Limb (tissue), 2 donors: Measurements from ENCODE around the gene PXMP2.
A peak's percentile ranks its signal among the peaks of the same experiment; 100 is the strongest.

Experiments
- DNase-seq, 2 donors: peaks; one replicate each; pipeline ENCODE4 v3.0.0-alpha.2; 2016; ENCODE audit errors: extremely low spot score in 2 of 2

The PXMP2 gene

GRCh38 chr12:132723015-132723763 is 35.8 kb downstream of the PXMP2 start:
- DNase-seq, result no peak

GRCh38 chr12:132723764-132724140 is 36.4 kb downstream of the PXMP2 start:
- DNase-seq, result no peak

- peak; percentile 46 to 58 for DNase-seq
Measured at GRCh38 chr12:132724506-132725241, 37.3 kb downstream of the PXMP2 start.

- no peak for DNase-seq
Measured at GRCh38 chr12:132726386-132726785, 39.0 kb downstream of the PXMP2 start.

GRCh38 chr12:132727091-132727794 is 39.9 kb downstream of the PXMP2 start:
- DNase-seq, result no peak

- DNase-seq, result no peak
Measured at GRCh38 chr12:132728502-132728901, 41.1 kb downstream of the PXMP2 start.

- no peak for DNase-seq
Measured at GRCh38 chr12:132729541-132730320, 42.3 kb downstream of the PXMP2 start.

GRCh38 chr12:132730353-132730752 is 43.0 kb downstream of the PXMP2 start:
- DNase-seq, result no peak

GRCh38 chr12:132731574-132731973 is 44.2 kb downstream of the PXMP2 start:
- no peak for DNase-seq

GRCh38 chr12:132734206-132734605 is 46.8 kb downstream of the PXMP2 start:
- DNase-seq, result no peak

- no peak for DNase-seq
Measured at GRCh38 chr12:132735496-132735895, 48.1 kb downstream of the PXMP2 start.

GRCh38 chr12:132736378-132736777 is 49.0 kb downstream of the PXMP2 start:
- DNase-seq, result no peak

GRCh38 chr12:132736913-132737312 is 49.5 kb downstream of the PXMP2 start:
- DNase-seq, result no peak

GRCh38 chr12:132739600-132740312 is 52.4 kb downstream of the PXMP2 start:
- DNase-seq, result no peak

GRCh38 chr12:132740313-132740646 is 52.9 kb downstream of the PXMP2 start:
- no peak for DNase-seq

- no peak for DNase-seq
Measured at GRCh38 chr12:132740652-132741051, 53.3 kb downstream of the PXMP2 start.

GRCh38 chr12:132741620-132742019 is 54.2 kb downstream of the PXMP2 start:
- no peak for DNase-seq

GRCh38 chr12:132743831-132744230 is 56.4 kb downstream of the PXMP2 start:
- DNase-seq, result no peak

- no peak for DNase-seq
Measured at GRCh38 chr12:132746613-132747012, 59.2 kb downstream of the PXMP2 start.

GRCh38 chr12:132747395-132747794 is 60.0 kb downstream of the PXMP2 start:
- no peak for DNase-seq

- DNase-seq, result no peak
Measured at GRCh38 chr12:132747896-132748295, 60.5 kb downstream of the PXMP2 start.
